Measurements from ENCODE around the gene MAGI2. TPM values are rescaled to one million over a fixed set of nuclear protein-coding genes. Genes with fewer than 3 reads are reported as not detected.

Gene MAGI2
- total RNA-seq, 1 donor from 2014 or later: 5.8 TPM

DNA sequence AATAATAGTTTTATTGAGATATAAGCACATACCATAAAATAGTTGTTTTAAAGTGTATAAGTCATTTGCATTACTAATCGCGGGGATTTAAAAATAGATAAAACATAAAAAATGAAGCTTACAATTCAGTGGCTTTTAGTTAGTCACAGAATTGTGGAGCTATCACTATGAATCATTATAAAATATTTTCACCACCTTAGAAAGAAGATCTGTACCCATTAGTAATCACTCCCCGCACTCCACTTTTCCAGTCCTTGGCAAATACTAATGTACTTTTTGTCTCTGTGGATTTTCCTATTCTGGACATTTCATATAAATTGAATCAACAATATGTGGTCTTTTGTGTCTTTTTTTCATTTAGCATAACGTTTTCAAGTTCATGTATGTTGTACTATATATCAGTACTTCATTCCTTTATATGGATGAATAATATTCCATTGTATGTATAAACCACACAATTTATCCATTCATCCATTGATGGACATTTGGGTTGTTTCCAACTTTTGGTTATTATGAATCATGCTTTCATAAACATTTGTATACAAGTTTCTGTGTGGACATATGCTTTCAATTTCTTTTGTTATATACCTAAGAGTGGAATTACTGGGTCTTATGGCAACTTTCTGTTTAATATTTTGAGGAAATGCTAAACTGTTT is 162.5 kb downstream of the MAGI2 start:
- no peaks in the 10 kb centered on the region for H3K36me3 Mint-ChIP-seq (ENCODE audit: low read depth)
- no peak for TF ChIP-seq CTCF (IDR thresholded peaks at IDR 0.05)
- H3K4me3 Mint-ChIP-seq (ENCODE audit: unreplicated experiment): no peak overlapping the region
- peaks cover 14% of the 10 kb centered on the region for H3K4me1 Mint-ChIP-seq (ENCODE audit: low read depth)
- no peaks in the 10 kb centered on the region for H3K27me3 Mint-ChIP-seq (ENCODE audit: low read depth)
- H3K9me3 Mint-ChIP-seq (ENCODE audit: low read depth): no peaks in the 10 kb centered on the region
- no peak overlapping the region for H3K27ac Mint-ChIP-seq (ENCODE audit: unreplicated experiment)
- DNase-seq (ENCODE audit: low spot score): no peak

- no peaks in the 10 kb centered on the region for H3K27me3 Mint-ChIP-seq (ENCODE audit: low read depth)
- TF ChIP-seq CTCF (IDR thresholded peaks at IDR 0.05): no peak
- no peaks in the 10 kb centered on the region for H3K36me3 Mint-ChIP-seq (ENCODE audit: low read depth)
- no peak overlapping the region for H3K27ac Mint-ChIP-seq (ENCODE audit: unreplicated experiment)
- DNase-seq (ENCODE audit: low spot score): no peak
- H3K4me3 Mint-ChIP-seq (ENCODE audit: unreplicated experiment): no peak overlapping the region
- H3K9me3 Mint-ChIP-seq (ENCODE audit: low read depth): no peaks in the 10 kb centered on the region
- peaks cover 14% of the 10 kb centered on the region for H3K4me1 Mint-ChIP-seq (ENCODE audit: low read depth)
Measured at GRCh38 chr7:79290398-79290797, 163.1 kb downstream of the MAGI2 start.

GRCh38 chr7:79288655-79289054 is 164.8 kb downstream of the MAGI2 start:
- H3K4me1 Mint-ChIP-seq (ENCODE audit: low read depth): peaks cover 15% of the 10 kb centered on the region
- H3K4me3 Mint-ChIP-seq (ENCODE audit: unreplicated experiment): no peak overlapping the region
- H3K9me3 Mint-ChIP-seq (ENCODE audit: low read depth): no peaks in the 10 kb centered on the region
- no peak overlapping the region for H3K27ac Mint-ChIP-seq (ENCODE audit: unreplicated experiment)
- DNase-seq (ENCODE audit: low spot score): no peak
- H3K36me3 Mint-ChIP-seq (ENCODE audit: low read depth): no peaks in the 10 kb centered on the region
- H3K27me3 Mint-ChIP-seq (ENCODE audit: low read depth): no peaks in the 10 kb centered on the region
- no peak for TF ChIP-seq CTCF (IDR thresholded peaks at IDR 0.05)

DNA sequence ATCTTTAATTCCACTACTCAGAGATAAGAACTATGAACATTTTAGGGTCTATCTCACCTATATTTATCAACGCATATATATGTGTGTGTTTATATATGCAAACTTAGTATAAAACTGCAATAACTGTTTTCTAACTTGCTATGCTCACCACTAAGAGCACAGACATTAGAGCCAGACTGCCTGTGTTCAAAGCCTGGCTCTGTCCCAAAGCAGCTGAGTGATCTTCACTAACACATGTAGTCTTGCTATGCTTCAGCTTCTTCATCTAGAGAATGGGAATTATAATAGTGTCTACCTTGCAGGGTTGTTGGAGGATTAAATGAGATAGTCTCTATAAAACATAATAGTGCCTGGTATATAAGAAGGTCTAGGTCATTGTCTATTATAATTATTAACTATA is 165.5 kb downstream of the MAGI2 start:
- Mint-ChIP-seq H3K4me3 (ENCODE audit: unreplicated experiment) (no peak overlapping the region), H3K27me3 (ENCODE audit: low read depth) (no peaks in the 10 kb centered on the region), H3K27ac (ENCODE audit: unreplicated experiment) (no peak overlapping the region), H3K4me1 (ENCODE audit: low read depth) (peaks cover 18% of the 10 kb centered on the region), H3K36me3 (ENCODE audit: low read depth) (no peaks in the 10 kb centered on the region), H3K9me3 (ENCODE audit: low read depth) (no peaks in the 10 kb centered on the region)
- no peak for DNase-seq (ENCODE audit: low spot score)
- TF ChIP-seq CTCF (IDR thresholded peaks at IDR 0.05): no peak

- no peak for DNase-seq (ENCODE audit: low spot score)
- Mint-ChIP-seq H3K9me3 (ENCODE audit: low read depth) (no peaks in the 10 kb centered on the region), H3K36me3 (ENCODE audit: low read depth) (no peaks in the 10 kb centered on the region), H3K4me1 (ENCODE audit: low read depth) (peaks cover 30% of the 10 kb centered on the region), H3K27me3 (ENCODE audit: low read depth) (no peaks in the 10 kb centered on the region), H3K27ac (ENCODE audit: unreplicated experiment) (no peak overlapping the region), H3K4me3 (ENCODE audit: unreplicated experiment) (no peak overlapping the region)
- TF ChIP-seq CTCF (IDR thresholded peaks at IDR 0.05): no peak
Measured at GRCh38 chr7:79286181-79286580, 167.3 kb downstream of the MAGI2 start.

All from chondrocyte (in vitro differentiated cells).